T-helper 1 cell treated with Interleukin-12 subunit alpha and Interleukin-12 subunit beta and Interleukin-4 antibody, amounts not matched to agents 30 μg/mL and 1 μg/mL, for 36 hours (primary cell): ENCODE results near the gene BMP7.

Experiments
- H3K27ac Mint-ChIP-seq: one replicate; pipeline ENCODE4 v1.8.0; 2021; ENCODE audit warnings: mild to moderate bottlenecking, mixed read lengths
- H3K27me3 Mint-ChIP-seq: one replicate; pipeline ENCODE4 v1.8.0; 2021; ENCODE audit warnings: low read depth, mixed read lengths
- H3K36me3 Mint-ChIP-seq: one replicate; pipeline ENCODE4 v1.8.0; 2021; ENCODE audit warnings: low read depth, mixed read lengths
- H3K4me1 Mint-ChIP-seq: one replicate; pipeline ENCODE4 v1.8.0; 2021; ENCODE audit warnings: low read depth, mixed read lengths
- H3K4me3 Mint-ChIP-seq: one replicate; pipeline ENCODE4 v1.8.0; 2021; ENCODE audit warnings: mild to moderate bottlenecking, moderate library complexity, mixed read lengths
- H3K9me3 Mint-ChIP-seq: one replicate; pipeline ENCODE4 v1.8.0; 2021; ENCODE audit warnings: mixed read lengths

Gene BMP7

DNA sequence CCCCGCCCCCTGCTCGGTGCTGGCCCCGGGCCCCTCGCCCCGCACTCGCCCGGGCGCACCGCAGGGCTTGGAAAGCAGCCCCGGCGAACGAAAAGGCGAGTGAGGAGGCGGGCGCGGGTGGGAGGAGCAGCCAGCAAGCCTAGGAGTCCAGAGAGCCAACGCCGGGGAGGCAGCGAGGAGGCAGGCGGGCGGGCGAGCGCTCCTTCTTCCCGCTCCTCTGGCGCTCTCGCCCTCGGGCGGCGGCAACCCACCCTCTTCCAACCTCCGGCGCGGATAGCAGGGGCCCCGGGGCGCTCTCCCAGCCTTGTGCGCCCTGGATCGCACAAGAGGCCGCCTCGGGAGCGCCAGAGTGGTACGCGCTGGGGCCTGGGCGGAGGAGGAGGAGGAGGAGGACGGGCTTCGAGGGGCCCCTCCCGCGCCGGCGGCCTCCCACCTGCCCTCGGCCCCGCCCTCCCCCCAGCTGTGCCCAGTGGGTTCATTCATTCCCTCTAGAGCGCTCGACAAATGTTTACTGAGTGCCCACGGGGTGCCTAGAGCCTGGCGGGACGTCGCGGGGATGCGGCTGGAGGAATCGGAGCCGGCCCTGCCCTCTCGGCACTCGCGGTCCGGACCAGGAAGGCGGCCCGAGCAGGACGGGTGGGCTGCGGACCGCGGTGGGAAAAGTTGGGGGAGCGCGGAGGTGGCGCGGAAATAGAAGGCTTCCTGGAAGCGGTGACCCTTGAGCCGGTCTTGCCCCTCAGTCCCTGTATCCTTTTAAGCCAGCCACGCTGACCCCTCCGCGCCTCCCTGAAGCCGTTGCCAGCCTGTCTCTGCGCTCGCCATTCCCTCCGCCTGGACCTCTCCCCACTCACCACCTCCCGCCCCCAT, at the start of gene BMP7:
Gene BMP7 (minus strand): TSS at position 351 of the 867 bp plus-strand sequence. CDS start 519 bp downstream, outside the sequence.
- Mint-ChIP-seq H3K4me3 (no peak within 1 kb of the TSS), H3K36me3 (no peaks in the 10 kb centered on the region), H3K27ac (peak within 1 kb of the TSS; percentile 26), H3K9me3 (no peaks in the 10 kb centered on the region), H3K27me3 (peaks cover 76% of the 10 kb centered on the region), H3K4me1 (peaks cover 2% of the 10 kb centered on the region)

DNA sequence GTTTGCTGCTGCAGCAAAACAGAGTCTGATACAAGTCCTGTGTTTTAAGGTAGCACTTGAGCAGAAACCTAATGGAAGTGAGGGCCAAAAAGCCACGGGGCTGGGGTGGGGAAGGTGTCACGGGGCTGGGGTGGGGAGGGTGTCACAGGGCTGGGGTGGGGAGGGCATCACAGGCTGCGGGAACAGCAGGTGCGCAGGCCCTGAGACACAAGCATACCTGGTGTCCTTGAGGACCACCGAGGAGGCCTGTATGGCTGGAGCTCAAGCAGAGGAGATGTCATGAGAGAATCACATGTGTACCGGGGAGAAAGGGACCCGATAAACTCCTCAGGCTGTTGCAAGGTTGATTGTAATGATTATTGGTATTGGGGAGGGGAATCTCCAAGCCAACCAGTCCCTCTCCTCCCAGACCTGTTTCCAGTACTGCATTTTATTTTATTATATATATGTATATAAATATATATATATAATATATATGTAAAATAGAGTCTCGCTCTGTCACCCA, 49.6 kb upstream of the BMP7 start:
- no peaks in the 10 kb centered on the region for H3K4me1 Mint-ChIP-seq
- H3K27ac Mint-ChIP-seq, result no peak overlapping the region
- no peak overlapping the region for H3K4me3 Mint-ChIP-seq
- no peaks in the 10 kb centered on the region for H3K36me3 Mint-ChIP-seq
- H3K27me3 Mint-ChIP-seq, result peaks cover 15% of the 10 kb centered on the region
- no peaks in the 10 kb centered on the region for H3K9me3 Mint-ChIP-seq

DNA sequence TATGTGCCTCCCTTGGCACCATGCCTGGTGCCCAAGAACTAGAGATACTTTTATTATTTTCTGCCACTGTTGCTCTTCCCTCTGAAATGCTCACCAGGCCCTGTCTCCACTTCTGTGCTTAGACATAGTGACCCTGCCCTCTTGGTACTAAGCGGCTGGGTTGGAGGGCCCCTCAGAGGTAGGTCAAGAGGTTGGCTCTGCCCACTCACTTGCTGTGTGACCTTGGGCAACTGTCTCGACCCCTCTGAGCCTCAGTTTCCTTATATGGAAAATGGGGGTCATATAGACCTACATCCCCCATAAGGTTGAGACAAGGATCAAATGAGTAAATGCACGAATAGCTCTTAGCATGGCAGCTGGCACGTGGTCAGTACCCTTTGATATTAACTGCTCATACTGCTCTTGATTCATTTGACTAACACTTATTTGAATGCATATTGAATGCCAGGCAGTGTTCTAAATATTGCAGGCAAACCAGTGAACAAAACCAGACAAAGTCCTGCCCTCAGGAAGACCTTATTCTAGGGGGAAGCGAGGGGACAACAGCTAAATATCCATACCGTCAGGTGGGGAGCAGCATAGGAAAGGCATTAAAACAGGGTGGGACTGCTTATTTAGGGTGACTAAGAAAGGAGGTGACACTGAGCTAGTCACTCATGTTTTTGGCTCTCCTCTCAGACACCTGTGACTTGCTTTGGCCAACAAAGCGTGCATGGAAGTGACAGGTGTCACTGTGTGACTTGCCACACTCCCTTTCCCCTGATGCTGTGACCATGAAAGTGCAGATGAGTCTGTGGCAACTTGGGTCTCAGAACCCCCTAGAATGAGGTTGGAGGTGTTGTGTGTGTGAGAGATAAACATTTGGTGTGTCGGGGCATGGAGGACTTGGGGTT, 48.9 kb upstream of the BMP7 start:
- Mint-ChIP-seq H3K27ac (no peak overlapping the region), H3K36me3 (no peaks in the 10 kb centered on the region), H3K4me3 (no peak overlapping the region), H3K9me3 (no peaks in the 10 kb centered on the region), H3K27me3 (peaks cover 13% of the 10 kb centered on the region), H3K4me1 (no peaks in the 10 kb centered on the region)

DNA sequence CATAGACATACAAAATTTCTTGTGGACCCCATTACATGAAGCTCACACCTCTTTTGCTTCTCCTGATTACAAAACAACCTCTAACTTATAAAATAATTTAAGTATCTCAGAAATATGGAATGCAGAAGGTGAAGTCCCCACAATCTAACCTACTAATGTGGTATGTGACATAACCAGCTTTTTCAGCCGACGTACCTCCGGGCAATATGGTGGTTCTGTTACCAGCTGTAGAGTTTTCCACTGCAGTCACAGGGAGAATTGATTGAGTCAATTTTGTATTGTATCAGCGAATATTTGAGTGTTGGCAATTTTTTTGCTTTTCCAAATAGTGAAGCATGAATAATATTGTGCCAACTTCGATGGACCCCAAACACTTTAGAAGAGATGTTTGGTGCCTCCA, 47.5 kb upstream of the BMP7 start:
- H3K9me3 Mint-ChIP-seq, result no peaks in the 10 kb centered on the region
- no peaks in the 10 kb centered on the region for H3K4me1 Mint-ChIP-seq
- no peaks in the 10 kb centered on the region for H3K36me3 Mint-ChIP-seq
- no peak overlapping the region for H3K27ac Mint-ChIP-seq
- H3K27me3 Mint-ChIP-seq, result peaks cover 5% of the 10 kb centered on the region
- no peak overlapping the region for H3K4me3 Mint-ChIP-seq

DNA sequence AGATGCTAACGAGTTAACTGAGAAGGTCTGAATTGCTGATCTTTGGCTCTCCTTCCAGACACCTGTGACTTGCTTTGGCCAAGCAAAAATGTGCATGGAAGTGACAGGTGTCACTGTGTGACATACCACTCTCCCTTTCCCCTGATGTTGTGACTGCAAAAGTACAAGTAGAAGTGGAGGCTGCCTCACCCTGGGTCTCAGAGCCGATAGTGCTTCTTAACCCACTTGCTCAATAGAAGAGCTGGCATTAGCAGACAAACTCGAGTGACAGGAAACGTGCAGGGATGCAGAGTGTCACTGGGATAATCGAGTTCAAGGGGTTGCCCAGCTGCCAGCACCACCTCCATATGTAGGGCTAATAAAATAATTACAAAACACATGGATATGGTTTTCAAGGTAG, 46.8 kb upstream of the BMP7 start:
- no peak overlapping the region for H3K27ac Mint-ChIP-seq
- no peaks in the 10 kb centered on the region for H3K36me3 Mint-ChIP-seq
- no peaks in the 10 kb centered on the region for H3K9me3 Mint-ChIP-seq
- H3K4me1 Mint-ChIP-seq, result no peaks in the 10 kb centered on the region
- H3K4me3 Mint-ChIP-seq, result no peak overlapping the region
- H3K27me3 Mint-ChIP-seq, result no peaks in the 10 kb centered on the region

DNA sequence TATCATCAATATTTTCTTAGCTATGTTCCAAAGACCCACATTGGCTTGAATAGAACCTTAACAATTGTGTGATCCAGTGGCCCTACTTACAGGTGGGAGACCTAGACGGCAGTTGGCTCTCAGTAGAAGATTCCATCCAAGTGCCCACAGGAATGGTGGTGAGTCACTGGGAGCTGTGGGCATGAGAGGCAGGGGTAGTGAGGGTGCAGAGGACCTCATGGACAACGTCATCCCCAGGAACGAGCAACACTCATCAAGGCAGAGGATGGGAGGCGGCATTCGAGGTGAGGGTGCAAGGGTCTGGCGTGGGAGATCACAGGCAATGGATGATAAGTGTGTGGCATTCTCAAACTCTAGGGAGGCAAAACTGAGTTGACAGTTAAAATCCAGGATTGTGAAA, 45.7 kb upstream of the BMP7 start:
- Mint-ChIP-seq H3K36me3 (no peaks in the 10 kb centered on the region), H3K4me1 (no peaks in the 10 kb centered on the region), H3K27ac (no peak overlapping the region), H3K27me3 (no peaks in the 10 kb centered on the region), H3K4me3 (no peak overlapping the region), H3K9me3 (no peaks in the 10 kb centered on the region)

DNA sequence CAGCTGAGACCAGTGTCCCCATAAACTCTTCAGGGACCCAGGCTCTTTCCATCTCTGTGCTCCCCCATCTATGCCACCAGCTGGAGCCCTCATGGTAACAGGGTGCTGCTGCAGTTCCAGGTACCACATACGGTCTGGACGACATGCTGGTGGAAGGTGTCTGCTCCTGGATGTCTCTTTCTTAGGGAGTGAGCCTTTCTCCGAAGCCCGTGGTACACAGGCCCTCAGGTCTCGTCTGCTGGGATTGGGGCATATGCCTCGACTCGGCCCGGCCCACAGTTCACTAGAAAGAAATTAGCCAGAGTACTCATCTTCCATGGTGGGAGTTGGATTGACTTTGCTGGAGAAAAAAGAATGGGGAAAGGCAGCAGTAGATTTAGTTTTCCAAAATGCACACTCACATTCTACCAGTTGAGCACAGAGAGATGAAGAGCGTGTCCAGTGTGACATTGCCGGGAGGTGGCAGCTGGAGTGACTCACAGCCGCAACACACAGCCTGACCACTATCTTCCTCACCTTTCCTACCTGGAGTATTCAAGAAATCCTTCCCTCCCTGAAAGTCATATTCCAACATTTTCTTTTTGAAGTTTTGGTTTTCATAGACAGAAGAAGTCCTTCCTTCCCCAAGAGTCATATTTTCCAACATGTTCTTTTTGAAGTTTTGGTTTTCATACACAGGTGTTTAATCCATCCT, 44.5 kb upstream of the BMP7 start:
- H3K4me3 Mint-ChIP-seq, result no peak overlapping the region
- no peaks in the 10 kb centered on the region for H3K27me3 Mint-ChIP-seq
- no peak overlapping the region for H3K27ac Mint-ChIP-seq
- no peaks in the 10 kb centered on the region for H3K36me3 Mint-ChIP-seq
- no peaks in the 10 kb centered on the region for H3K9me3 Mint-ChIP-seq
- no peaks in the 10 kb centered on the region for H3K4me1 Mint-ChIP-seq

DNA sequence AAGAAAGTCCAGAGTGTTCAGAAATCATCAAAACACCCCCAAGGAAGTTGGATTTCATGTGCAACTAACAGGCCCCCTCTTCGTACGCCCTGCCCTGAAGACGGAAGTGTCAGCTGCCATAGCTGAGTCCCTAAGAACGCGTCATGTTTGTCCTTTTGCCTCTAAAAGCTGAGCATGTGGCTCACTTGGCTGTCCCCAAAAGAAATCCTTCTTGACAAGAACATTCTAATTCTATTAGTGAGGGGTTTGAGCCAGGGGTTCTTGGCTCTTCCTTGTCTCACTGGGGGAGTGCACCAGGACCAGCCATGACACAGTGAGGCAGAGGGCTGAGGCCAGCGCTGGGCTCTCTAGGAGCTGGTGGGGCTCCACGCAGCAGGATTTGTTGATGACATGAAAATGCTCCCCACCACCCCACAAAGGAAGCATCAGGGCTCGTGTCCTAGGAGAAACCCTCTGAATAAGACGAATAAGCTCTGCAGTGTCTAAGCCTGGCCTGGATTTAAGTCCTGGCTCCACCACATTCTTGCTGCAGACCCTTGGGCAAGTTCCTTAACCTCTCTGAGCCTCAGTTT, 43.2 kb upstream of the BMP7 start:
- Mint-ChIP-seq H3K4me3 (no peak overlapping the region), H3K9me3 (no peaks in the 10 kb centered on the region), H3K36me3 (no peaks in the 10 kb centered on the region), H3K27ac (no peak overlapping the region), H3K4me1 (no peaks in the 10 kb centered on the region), H3K27me3 (no peaks in the 10 kb centered on the region)

DNA sequence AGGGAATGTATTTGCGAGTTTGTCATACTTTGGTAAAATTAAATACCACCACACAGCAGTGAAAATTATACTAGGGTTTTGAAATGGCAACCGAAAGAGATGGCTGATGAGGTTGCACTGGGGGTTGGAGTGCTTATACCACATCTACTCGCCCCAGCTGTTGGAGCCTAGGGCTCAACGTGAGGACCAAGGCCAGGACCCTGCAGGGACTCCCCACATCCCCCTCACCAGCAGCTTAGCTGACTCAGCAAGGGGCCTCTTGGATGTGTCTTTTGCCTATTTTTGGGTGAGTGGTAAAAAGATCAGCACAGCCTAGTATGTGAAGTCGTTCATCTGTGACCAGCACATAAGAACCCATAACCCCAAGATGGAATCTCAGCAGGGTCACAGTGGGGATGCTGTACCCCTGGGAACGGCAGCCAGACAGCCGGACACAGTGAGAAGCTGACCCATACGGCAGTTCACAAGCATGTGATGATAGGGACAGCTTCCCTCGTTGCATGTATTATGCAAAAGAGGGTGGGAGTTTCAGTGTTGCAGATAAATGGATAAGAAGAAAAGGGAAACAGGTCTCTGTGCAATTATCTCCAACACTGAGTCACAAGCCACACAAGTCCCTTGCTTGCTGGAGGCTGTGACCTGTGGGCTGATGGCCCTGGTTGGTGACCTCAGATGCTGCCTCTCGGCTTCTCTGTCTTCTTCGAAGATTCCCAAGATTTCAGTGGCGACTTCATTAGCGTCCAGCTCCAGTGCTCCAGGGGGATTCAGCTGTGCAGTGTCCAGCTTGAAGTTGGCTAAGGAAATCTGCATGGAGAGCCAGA, 42.2 kb upstream of the BMP7 start:
- H3K36me3 Mint-ChIP-seq, result no peaks in the 10 kb centered on the region
- H3K4me1 Mint-ChIP-seq, result no peaks in the 10 kb centered on the region
- H3K4me3 Mint-ChIP-seq, result no peak overlapping the region
- H3K9me3 Mint-ChIP-seq, result no peaks in the 10 kb centered on the region
- no peaks in the 10 kb centered on the region for H3K27me3 Mint-ChIP-seq
- no peak overlapping the region for H3K27ac Mint-ChIP-seq

DNA sequence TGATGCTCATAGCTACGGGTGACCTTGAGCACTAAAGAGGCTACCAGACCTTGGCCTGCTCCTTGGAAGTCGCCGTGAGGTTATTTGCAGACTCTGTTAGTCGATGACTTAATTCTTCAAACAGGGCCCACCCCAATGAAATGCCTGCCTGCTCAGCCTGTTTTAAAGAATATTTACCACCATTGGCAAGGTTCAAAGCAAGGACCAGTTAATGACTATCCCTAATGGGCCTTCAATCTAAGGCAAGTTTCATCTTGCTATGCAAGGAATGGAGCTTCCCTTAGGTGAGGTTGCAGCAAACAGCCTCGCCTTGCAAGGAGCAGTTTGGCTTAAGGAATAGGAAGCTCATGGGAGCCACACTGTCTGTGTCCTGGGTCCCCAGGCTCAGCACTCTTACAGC, 40.3 kb upstream of the BMP7 start:
- Mint-ChIP-seq H3K4me1 (no peaks in the 10 kb centered on the region), H3K27ac (no peak overlapping the region), H3K9me3 (no peaks in the 10 kb centered on the region), H3K36me3 (no peaks in the 10 kb centered on the region), H3K27me3 (no peaks in the 10 kb centered on the region), H3K4me3 (no peak overlapping the region)

DNA sequence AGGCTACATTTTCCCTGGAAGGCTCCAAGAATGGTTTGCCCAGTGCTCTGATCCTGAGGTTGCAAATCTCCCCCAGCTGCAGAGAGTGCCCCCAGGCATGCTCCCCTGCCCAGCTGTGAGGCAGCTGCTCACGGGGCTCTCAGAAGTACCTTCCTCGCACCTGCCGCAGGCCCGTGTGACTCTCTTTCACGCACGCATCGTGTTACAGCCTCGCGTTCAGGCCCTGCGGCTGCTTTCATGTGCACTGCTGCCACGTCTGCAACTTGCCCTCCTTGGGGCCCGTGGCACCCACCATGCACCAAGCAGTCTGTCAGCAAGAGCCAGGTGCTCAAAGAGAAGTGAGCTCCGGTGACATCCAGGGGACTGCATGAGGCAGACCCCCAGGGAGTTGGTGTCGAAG, 34.6 kb upstream of the BMP7 start:
- Mint-ChIP-seq H3K4me1 (no peaks in the 10 kb centered on the region), H3K36me3 (no peaks in the 10 kb centered on the region), H3K27ac (no peak overlapping the region), H3K4me3 (no peak overlapping the region), H3K9me3 (no peaks in the 10 kb centered on the region), H3K27me3 (peaks cover 3% of the 10 kb centered on the region)

DNA sequence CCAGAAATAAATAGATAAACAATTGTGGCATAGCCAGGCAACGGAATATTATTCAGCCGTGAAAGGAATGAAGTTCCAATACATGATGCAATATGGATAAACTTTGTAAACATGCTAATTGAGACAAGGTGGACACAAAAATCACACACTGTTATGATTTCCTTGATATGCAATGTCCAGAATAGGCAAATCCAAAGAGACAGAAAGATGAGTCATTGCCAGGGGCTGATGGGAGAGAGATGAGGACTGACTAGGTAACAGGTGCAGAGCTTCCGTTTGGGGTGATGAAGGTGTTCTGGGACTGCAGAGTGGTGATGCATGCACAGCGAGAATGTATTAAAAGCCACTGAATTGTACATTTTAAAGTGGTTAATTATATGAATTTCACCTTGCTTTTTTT, 32.0 kb upstream of the BMP7 start:
- Mint-ChIP-seq H3K27ac (no peak overlapping the region), H3K4me1 (no peaks in the 10 kb centered on the region), H3K27me3 (peaks cover 6% of the 10 kb centered on the region), H3K4me3 (no peak overlapping the region), H3K9me3 (no peaks in the 10 kb centered on the region), H3K36me3 (no peaks in the 10 kb centered on the region)

DNA sequence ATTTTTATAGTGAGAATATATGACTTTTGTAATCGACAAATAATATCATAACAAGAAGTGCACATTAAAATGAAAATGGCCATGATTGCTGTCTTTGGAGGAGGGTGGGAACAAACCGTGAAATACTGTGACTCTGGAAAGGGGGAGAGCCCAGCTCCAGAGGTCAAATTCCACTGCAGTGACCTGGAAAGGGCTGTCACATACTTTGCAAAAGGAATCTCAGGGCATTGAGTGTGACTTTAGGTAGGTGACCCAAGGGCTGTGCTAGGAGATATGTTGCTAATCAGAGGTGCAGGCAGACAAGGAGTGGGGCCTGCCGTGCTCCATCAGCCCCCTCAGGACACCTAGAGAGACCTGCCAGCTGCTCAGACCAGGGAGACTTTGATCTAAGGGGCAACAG, 28.1 kb upstream of the BMP7 start:
- Mint-ChIP-seq H3K4me3 (no peak overlapping the region), H3K36me3 (no peaks in the 10 kb centered on the region), H3K4me1 (no peaks in the 10 kb centered on the region), H3K9me3 (no peaks in the 10 kb centered on the region), H3K27me3 (peaks cover 21% of the 10 kb centered on the region), H3K27ac (no peak overlapping the region)
